ELR (cell line): ENCODE results near the gene ZNF575.

Experiments used
- DNase-seq: peaks from one replicate; pipeline ENCODE4 v3.0.0-alpha.2; 2015; ENCODE audit warnings: low read depth

ZNF575 gene

DNA sequence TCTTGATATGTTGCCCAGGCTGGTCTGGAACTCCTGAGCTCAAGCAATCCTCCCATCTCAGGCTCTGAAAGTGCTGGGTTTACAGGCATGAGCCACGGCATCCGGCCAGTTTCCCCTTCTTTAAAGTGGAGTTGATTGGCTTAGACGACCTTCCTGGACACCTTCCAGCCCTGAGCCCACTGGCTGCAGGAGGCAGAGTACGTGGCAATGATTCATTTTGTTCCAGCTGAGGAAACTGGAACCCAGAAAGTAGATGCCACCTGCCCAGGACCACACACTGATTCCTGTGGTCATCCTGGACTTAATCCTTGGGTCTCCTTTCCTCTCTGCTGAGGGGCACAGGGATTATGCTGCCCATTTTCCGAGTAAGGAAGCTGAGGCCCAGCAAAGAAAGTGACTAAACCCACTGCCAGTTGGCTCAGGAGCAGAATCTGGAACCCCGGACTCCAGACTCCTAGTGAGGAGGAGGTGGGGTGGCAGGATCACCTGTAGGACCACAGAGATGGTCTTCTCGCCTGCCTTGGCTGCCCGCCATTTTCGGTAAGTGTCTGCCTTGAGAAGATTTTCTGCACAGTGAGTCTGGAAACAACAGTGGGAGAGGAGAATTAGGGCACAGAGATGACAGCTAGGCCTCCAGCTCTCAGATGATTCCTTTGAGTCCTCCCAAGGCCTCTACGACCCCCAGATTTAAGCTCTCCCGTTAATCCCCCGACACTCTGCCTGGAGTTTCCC is 41.6 kb downstream of the ZNF575 start:
- DNase-seq: peak; percentile 79

DNA sequence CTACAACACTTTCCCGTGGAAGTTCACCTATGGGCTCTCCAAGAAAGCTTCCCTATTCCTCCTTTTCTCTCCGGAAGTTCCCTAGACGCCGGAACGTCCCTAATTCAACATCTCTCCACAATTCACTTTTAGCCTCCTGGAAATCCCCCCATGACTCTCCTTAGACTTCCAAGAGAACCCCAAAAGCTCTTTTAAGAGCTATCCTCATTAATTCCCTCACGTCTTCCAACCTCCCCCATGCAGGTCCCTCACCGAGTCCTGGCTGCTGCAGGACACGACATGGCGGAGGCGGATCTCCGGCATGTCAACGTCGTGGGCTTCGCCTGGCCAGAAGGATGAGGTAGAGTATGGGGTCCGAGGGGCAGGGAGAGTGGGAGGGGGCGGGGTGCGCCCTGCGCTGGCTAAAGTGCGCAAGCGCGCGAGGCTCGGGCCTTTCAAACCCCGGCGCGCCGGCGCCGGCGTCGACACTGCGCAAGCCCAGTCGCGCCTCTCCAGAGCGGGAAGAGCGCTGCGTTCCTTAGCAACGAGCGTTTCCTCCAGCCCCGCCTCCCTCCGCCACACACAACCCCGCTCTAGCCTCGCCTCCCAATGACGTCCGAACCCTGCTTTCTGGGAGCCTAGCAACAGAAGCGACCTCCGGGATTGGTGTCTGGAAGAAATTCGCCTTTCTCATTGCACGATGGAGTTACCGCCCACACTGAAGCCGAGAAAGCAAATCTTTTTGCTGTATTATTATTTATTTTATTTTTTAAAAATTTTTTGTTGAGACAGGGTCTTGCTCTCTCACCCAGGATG is 42.4 kb downstream of the ZNF575 start, which contains the start of the genes PINLYP and XRCC1:
Gene PINLYP (plus strand): TSS at position 646 of the 795 bp plus-strand sequence. CDS start 1,391 bp downstream, outside the sequence.
Gene XRCC1 (minus strand): TSS at position 372 of the 795 bp plus-strand sequence. CDS start 69 bp downstream, at position 303.
- DNase-seq: peak; percentile 99

GRCh38 chr19:43575955-43576878 is 43.2 kb downstream of the ZNF575 start:
- no peak for DNase-seq

- no peak for DNase-seq
These were observed 45.8 kb downstream of the ZNF575 start for GRCh38 chr19:43578787-43579186.

DNA sequence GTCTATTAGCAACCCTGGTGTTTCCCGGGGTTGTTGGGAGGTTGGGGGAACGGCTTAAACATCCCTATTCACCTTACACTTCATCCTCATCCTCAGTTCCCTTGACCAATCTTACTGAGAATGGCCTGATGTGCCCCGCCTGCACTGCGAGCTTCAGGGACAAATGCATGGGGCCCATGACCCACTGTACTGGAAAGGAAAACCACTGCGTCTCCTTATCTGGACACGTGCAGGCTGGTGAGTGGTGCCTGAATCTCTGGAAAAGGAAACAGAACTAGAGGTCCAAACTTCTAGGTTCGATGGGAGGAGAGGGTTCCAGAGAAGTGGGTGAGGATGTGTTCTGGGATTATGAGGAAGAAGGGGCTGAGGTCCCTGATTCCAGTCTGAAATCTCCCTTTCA is 48.5 kb downstream of the ZNF575 start:
- DNase-seq: no peak

DNA sequence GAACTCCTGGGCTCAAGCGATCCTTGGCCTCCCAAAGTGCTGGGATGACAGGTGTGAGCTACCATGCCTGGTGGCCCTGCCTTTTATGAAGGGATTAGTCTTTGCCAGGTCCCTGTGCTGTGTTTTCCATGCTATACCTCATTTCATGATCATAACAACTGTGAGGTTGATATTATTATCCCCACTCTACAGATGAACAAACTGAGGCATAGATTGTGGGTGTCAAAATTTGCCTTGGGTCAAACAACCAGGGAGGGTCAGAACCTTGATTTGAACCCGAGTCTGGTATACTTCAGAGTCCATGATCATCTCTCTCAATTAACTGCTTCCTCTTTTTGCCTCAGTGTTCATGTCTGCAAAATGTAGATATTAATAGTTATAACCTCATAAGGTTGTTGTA is 49.5 kb downstream of the ZNF575 start:
- DNase-seq: no peak

GRCh38 chr19:43584484-43584883 is 51.5 kb downstream of the ZNF575 start:
- DNase-seq: no peak
